Vagina (tissue), 2 donors: ENCODE measurements around the gene IFT57. TPM values are rescaled to one million over a fixed set of nuclear protein-coding genes. Genes with fewer than 3 reads are reported as not detected.

ENCODE experiments used
- DNase-seq, 2 donors: peaks; one replicate each; pipeline ENCODE4 v3.0.0-alpha.2; 2017; ENCODE audit errors: extremely low spot score in 2 of 2
- H3K27ac ChIP-seq: fragments of 200-600 bp; sonication (generic); one replicate; pipeline ENCODE4 v1.5.1; 2019
- H3K27me3 ChIP-seq: fragments of 200-600 bp; sonication (generic); one replicate; pipeline ENCODE4 v1.5.1; 2019
- H3K36me3 ChIP-seq, 2 donors: fragments of 200-600 bp; sonication (generic); one replicate each; pipeline ENCODE4 v1.5.1; 2017 to 2019
- H3K4me1 ChIP-seq: fragments of 200-600 bp; sonication (generic); one replicate; pipeline ENCODE4 v1.5.1; 2019
- H3K4me3 ChIP-seq, 2 donors: fragments of 200-600 bp; sonication (generic); 1 replicate in 1 of 2; 2 replicates in 1 of 2; pipeline ENCODE4 v1.5.1; 2016 to 2019
- H3K9me3 ChIP-seq: fragments of 200-600 bp; sonication (generic); one replicate; pipeline ENCODE4 v1.5.1; 2019
- POLR2A ChIP-seq, 2 donors: fragments of 450-650 bp; IDR thresholded peaks; one replicate each; pipeline ENCODE4 v1.6.1; 2017; ENCODE audit warnings: antibody characterized with exemption in 2 of 2, mild to moderate bottlenecking in 2 of 2, moderate library complexity in 2 of 2
- POLR2AphosphoS5 ChIP-seq, 2 donors: sonication (generic); formaldehyde crosslinking; IDR thresholded peaks; one replicate each; pipeline ENCODE4 v1.9.0; 2017; ENCODE audit warnings: antibody characterized with exemption in 2 of 2, mild to moderate bottlenecking in 2 of 2, low read depth in 1 of 2; ENCODE audit not compliant: insufficient read depth in 1 of 2
- intact Hi-C: fragments of 100-400 bp; cut with DNase I; formaldehyde crosslinking; loops from one replicate; pipeline ENCODE4 v1.15.1; 2023
- total RNA-seq: library from RNA; depleted of rRNA; stranded (reverse); fragments of >200 nt; gene quantifications from one replicate; pipeline ENCODE4 v1.2.3, GENCODE V29; 2016
- TF ChIP-seq, protein P1 (sequence below), 3 experiments: fragments of 450-650 bp in 2 of 3; fragments of 200-600 bp in 1 of 3; sonication (generic) in 1 of 3; IDR thresholded peaks; one replicate each; pipeline ENCODE4 v1.5.1; 2017 to 2019; ENCODE audit warnings: antibody characterized with exemption in 3 of 3, mild to moderate bottlenecking in 2 of 3, moderate library complexity in 2 of 3

The IFT57 gene
- total RNA-seq, 1 donor from 2014 or later, result 44.9 TPM

GRCh38 chr3:108134555-108134880 lies 87.7 kb downstream of the IFT57 start:
- Histone ChIP-seq H3K27me3 (no peaks in the 10 kb centered on the region), H3K36me3 (no peaks in the 10 kb centered on the region), H3K27ac (no peak overlapping the region), H3K4me1 (peaks cover 22% of the 10 kb centered on the region), H3K4me3 (no peak overlapping the region), H3K9me3 (no peaks in the 10 kb centered on the region)
- intact Hi-C loops, result no loop called here
- DNase-seq, result no peak
- TF ChIP-seq POLR2AphosphoS5 (IDR thresholded peaks at IDR 0.05; ENCODE audit: insufficient read depth in 1 of 2, low read depth in 1 of 2) (no peak), POLR2A (IDR thresholded peaks at IDR 0.05) (no peak)
- TF ChIP-seq, protein P1, sequence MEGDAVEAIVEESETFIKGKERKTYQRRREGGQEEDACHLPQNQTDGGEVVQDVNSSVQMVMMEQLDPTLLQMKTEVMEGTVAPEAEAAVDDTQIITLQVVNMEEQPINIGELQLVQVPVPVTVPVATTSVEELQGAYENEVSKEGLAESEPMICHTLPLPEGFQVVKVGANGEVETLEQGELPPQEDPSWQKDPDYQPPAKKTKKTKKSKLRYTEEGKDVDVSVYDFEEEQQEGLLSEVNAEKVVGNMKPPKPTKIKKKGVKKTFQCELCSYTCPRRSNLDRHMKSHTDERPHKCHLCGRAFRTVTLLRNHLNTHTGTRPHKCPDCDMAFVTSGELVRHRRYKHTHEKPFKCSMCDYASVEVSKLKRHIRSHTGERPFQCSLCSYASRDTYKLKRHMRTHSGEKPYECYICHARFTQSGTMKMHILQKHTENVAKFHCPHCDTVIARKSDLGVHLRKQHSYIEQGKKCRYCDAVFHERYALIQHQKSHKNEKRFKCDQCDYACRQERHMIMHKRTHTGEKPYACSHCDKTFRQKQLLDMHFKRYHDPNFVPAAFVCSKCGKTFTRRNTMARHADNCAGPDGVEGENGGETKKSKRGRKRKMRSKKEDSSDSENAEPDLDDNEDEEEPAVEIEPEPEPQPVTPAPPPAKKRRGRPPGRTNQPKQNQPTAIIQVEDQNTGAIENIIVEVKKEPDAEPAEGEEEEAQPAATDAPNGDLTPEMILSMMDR (IDR thresholded peaks at IDR 0.05), result no peak

DNA sequence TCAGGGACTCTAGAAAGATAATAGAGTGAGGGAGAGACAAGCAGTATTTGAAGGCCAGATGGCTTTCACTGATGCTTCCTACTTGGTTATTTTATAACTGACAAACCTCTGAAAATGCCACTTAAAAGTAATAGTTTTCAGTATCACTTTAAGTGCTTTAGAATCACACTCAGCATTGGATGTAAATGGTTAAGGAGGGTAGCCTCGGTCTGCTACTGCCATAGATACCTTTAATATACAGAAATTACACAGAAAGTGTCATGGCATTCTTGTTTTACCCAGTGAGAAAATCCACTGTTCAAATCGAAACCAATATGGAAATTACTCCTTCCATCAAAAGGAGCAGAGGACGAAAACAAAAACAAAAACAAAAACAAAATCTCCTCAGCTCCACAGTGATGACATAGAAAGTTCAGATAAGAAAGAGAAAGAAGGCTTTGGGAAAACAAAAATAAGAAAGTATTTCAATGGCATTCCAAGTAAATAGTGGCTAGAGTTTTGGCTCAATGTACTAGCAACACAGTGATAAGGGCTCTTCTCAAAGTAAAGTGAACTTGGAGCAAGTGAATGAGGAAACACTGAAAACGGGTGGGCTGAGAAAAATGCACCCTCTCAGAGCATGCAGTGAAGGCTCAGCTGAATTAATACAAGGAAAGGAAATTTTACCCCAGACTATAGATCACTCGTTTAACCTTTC lies 88.2 kb downstream of the IFT57 start:
- no peaks in the 10 kb centered on the region for H3K36me3 ChIP-seq
- TF ChIP-seq, protein P1 (IDR thresholded peaks at IDR 0.05), result no peak
- TF ChIP-seq POLR2A (IDR thresholded peaks at IDR 0.05) (no peak), POLR2AphosphoS5 (IDR thresholded peaks at IDR 0.05; ENCODE audit: insufficient read depth in 1 of 2, low read depth in 1 of 2) (no peak)
- intact Hi-C loops, result no loop called here
- H3K4me3 ChIP-seq, result no peak overlapping the region
- no peaks in the 10 kb centered on the region for H3K9me3 ChIP-seq
- H3K27ac ChIP-seq, result no peak overlapping the region
- no peak for DNase-seq
- peaks cover 22% of the 10 kb centered on the region for H3K4me1 ChIP-seq
- H3K27me3 ChIP-seq, result no peaks in the 10 kb centered on the region

GRCh38 chr3:108133048-108133369 lies 89.2 kb downstream of the IFT57 start:
- intact Hi-C loops, result no loop called here
- no peak overlapping the region for H3K27ac ChIP-seq
- no peaks in the 10 kb centered on the region for H3K27me3 ChIP-seq
- no peaks in the 10 kb centered on the region for H3K36me3 ChIP-seq
- peaks cover 22% of the 10 kb centered on the region for H3K4me1 ChIP-seq
- no peak overlapping the region for H3K4me3 ChIP-seq
- H3K9me3 ChIP-seq, result no peaks in the 10 kb centered on the region
- TF ChIP-seq, protein P1 (IDR thresholded peaks at IDR 0.05), result no peak
- TF ChIP-seq POLR2A (IDR thresholded peaks at IDR 0.05) (no peak), POLR2AphosphoS5 (IDR thresholded peaks at IDR 0.05; ENCODE audit: insufficient read depth in 1 of 2, low read depth in 1 of 2) (no peak)
- DNase-seq, result no peak

DNA sequence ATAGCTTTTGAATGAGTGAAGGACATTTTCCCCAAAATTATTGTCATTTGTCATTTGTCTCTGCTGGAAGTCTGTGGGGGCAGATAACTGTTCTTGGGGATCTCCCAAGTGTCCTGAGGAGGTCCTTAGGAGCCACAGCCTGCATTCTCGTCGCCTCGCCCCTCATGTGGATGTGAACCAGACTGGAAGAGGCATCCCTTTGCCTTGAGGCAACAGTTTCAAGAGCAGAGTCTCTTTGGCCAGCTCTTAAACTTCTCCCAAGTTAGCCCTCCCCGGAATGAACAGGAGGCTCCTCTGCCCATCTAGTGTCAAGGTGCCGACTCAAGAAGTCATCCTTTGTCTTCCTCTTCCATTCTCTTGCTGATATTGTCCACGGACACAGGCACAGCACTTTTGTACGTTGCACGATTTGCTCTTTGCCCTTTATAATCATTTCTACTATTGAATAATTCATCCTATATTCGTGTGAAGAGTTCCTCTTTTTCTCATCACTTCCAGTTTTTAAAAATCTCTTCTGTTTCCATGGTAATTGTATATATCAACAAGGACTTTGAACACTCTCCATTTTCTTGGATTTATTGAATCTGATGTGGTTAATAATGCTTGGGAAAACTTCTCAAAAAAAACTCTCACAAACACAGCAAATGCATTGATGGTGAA lies 90.6 kb downstream of the IFT57 start:
- intact Hi-C loops, result no loop called here
- Histone ChIP-seq H3K4me1 (peaks cover 31% of the 10 kb centered on the region), H3K36me3 (no peaks in the 10 kb centered on the region), H3K27ac (no peak overlapping the region), H3K27me3 (no peaks in the 10 kb centered on the region), H3K4me3 (no peak overlapping the region), H3K9me3 (no peaks in the 10 kb centered on the region)
- TF ChIP-seq POLR2AphosphoS5 (IDR thresholded peaks at IDR 0.05; ENCODE audit: insufficient read depth in 1 of 2, low read depth in 1 of 2) (no peak), POLR2A (IDR thresholded peaks at IDR 0.05) (no peak)
- TF ChIP-seq, protein P1 (IDR thresholded peaks at IDR 0.05), result no peak
- no peak for DNase-seq
